ENCODE data around the gene PCNP.
"Not testable (repeated sequence)": the region's sequence is repeated elsewhere in the genome, so short reads cannot be mapped to it uniquely, and the experiment has no call there.

PCNP gene

DNA sequence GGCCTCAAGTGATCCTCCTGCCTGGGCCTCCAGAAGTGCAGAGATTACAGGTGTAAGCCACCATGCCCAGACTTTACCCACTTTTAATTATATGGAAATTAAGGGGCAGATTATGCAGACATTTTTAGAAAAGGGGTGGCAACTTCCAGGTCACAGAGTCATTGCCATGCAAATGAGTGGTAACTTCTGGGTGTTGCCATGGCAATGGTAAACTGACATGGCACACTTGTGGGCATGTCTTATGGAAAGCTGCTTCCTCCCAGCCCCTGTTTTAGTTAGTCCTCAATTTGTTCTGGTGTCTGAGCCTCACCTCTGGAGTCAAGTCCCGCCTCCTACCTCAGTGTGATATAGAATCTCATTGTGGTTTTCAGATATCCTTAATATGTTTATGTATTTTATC, 49.7 kb downstream of the PCNP start:
- H3K27me3 ChIP-seq (ENCODE audit: insufficient read depth, low read depth, severe bottlenecking): no peaks in the 10 kb centered on the region
- H3K9me3 ChIP-seq (ENCODE audit: severe bottlenecking): no peaks in the 10 kb centered on the region
- no peak overlapping the region for H3K27ac ChIP-seq
- TF ChIP-seq, protein P1, sequence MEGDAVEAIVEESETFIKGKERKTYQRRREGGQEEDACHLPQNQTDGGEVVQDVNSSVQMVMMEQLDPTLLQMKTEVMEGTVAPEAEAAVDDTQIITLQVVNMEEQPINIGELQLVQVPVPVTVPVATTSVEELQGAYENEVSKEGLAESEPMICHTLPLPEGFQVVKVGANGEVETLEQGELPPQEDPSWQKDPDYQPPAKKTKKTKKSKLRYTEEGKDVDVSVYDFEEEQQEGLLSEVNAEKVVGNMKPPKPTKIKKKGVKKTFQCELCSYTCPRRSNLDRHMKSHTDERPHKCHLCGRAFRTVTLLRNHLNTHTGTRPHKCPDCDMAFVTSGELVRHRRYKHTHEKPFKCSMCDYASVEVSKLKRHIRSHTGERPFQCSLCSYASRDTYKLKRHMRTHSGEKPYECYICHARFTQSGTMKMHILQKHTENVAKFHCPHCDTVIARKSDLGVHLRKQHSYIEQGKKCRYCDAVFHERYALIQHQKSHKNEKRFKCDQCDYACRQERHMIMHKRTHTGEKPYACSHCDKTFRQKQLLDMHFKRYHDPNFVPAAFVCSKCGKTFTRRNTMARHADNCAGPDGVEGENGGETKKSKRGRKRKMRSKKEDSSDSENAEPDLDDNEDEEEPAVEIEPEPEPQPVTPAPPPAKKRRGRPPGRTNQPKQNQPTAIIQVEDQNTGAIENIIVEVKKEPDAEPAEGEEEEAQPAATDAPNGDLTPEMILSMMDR (IDR thresholded peaks at IDR 0.05; ENCODE audit: low read depth, low read length): no peak
- H3K36me3 ChIP-seq: no peaks in the 10 kb centered on the region
- H3K4me3 ChIP-seq (ENCODE audit: low read depth, low read length): no peak overlapping the region
- no peak for DNase-seq

DNA sequence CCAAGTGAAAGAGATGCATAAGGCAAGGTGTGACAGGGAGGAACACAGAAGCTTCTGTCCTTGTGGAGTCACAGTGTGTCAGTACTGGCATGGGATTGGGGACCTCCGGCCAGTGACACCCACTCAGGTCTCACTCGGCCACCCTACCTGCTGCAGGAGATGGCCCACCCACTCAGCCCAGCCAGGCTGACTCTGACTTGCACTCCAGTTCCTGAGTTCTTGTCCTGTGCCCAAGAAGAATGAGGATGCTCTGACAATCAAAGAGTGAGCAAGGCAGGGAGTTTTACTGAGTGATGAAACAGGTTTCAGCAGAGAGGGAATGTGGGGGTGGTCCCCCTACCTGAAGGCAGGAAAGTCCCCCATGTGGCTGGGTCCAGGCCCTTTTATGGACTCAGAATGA, 50.9 kb downstream of the PCNP start:
- TF ChIP-seq, protein P1 (IDR thresholded peaks at IDR 0.05; ENCODE audit: low read depth, low read length): no peak
- Histone ChIP-seq H3K4me3 (ENCODE audit: low read depth, low read length) (no peak overlapping the region), H3K27me3 (ENCODE audit: insufficient read depth, low read depth, severe bottlenecking) (no peaks in the 10 kb centered on the region), H3K27ac (no peak overlapping the region), H3K36me3 (no peaks in the 10 kb centered on the region), H3K9me3 (ENCODE audit: severe bottlenecking) (no peaks in the 10 kb centered on the region)
- no peak for DNase-seq

DNA sequence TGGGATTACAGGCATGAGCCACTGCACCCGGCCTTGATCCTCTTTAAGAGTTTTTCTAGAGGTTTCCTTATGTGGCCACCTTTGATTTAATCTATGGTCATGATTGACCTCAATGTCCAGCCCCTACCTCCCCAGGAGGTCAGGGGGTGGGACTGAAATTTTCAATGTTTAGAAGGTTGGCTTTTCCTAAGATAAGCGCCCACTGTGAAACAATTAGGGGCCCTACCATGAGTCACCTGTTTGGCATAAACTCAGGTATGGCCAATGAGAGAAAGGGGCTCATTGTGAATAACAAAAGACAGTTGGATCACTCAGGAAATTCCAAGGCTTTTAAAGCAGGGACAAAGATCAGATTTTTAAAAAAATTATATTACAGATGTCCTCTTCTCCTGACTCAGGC, 51.9 kb downstream of the PCNP start:
- no peaks in the 10 kb centered on the region for H3K36me3 ChIP-seq
- H3K27ac ChIP-seq: no peak overlapping the region
- H3K27me3 ChIP-seq (ENCODE audit: insufficient read depth, low read depth, severe bottlenecking): no peaks in the 10 kb centered on the region
- no peak for DNase-seq
- TF ChIP-seq, protein P1 (IDR thresholded peaks at IDR 0.05; ENCODE audit: low read depth, low read length): no peak
- H3K4me3 ChIP-seq (ENCODE audit: low read depth, low read length): no peak overlapping the region
- no peaks in the 10 kb centered on the region for H3K9me3 ChIP-seq (ENCODE audit: severe bottlenecking)

DNA sequence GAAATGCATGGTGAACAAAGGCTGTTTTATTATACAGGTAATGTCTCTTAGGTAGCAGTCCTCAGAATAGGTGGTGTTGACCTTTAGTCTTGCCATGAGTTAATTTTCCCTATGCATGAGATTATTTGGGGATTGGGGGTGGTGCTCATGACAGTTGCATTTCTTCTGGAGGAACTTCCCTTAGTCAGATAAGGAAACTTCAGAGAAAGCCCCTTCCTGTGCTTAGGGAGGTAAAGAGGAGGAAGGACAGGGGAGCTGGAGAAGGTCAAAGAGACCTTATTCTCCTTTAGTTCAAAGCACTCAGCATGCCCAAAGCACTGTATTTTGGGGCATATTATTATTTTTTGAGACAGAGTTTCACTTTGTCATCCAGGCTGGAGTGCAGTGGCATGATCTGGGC, 55.2 kb downstream of the PCNP start:
- DNase-seq: no peak
- Histone ChIP-seq H3K36me3 (no peaks in the 10 kb centered on the region), H3K27me3 (ENCODE audit: insufficient read depth, low read depth, severe bottlenecking) (no peaks in the 10 kb centered on the region), H3K27ac (no peak overlapping the region), H3K9me3 (ENCODE audit: severe bottlenecking) (no peaks in the 10 kb centered on the region), H3K4me3 (ENCODE audit: low read depth, low read length) (no peak overlapping the region)
- TF ChIP-seq, protein P1 (IDR thresholded peaks at IDR 0.05; ENCODE audit: low read depth, low read length): no peak

DNA sequence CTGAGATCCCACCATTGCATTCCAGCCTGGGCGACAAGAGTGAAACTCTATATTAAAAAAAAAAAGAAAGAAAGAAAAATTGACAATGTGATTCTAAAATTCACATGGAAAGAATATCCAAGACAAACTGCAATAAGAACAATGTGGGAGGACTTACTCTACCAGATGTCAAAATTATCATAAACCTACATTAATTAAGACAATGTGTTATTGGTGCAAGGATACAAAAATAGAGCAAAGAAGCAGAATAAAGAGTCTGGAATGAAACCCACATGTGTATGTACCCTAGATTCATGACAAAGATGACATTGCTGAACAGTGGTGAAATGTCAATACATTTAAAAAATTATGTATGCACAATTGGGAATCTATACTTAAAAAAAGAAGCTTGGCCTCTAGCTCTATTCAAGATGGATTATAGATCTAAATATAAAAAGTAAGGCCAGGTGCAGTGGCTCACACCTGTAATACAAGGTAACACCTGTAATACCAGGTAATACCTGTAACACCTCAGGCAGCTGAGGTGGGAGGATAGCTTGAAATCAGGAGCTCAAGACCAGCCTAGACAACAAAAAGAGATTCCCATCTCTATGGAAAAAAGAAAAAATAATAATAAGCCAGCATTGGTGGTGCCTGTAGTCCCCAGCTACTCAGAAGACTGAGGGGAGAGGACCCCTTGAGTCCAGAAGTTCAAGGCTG, 57.3 kb downstream of the PCNP start:
- H3K27ac ChIP-seq: no peak overlapping the region
- H3K9me3 ChIP-seq (ENCODE audit: severe bottlenecking): no peaks in the 10 kb centered on the region
- H3K27me3 ChIP-seq (ENCODE audit: insufficient read depth, low read depth, severe bottlenecking): no peaks in the 10 kb centered on the region
- DNase-seq: no peak
- no peak overlapping the region for H3K4me3 ChIP-seq (ENCODE audit: low read depth, low read length)
- no peaks in the 10 kb centered on the region for H3K36me3 ChIP-seq
- TF ChIP-seq, protein P1 (IDR thresholded peaks at IDR 0.05; ENCODE audit: low read depth, low read length): no peak

DNA sequence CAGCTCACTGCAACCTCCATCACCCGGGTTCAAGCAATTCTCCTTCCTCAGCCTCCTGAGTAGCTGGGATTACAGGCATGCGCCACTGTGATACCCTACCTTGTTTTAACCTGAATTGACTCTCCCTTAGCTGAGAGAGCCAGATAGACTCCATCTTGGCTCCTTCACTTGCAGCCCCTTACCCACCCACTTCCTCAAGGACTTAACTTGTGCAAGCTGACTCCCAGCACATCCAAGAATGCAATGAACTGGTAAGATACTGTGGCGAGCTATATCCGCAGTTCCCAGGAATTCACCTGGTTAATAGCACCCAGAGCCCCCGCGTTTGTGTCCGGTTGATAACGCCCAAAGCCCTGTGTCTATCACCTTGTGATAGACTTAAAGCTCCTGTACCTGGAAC, 58.0 kb downstream of the PCNP start:
- H3K9me3 ChIP-seq (ENCODE audit: severe bottlenecking); H3K4me3 ChIP-seq (ENCODE audit: low read depth, low read length); H3K27me3 ChIP-seq (ENCODE audit: insufficient read depth, low read depth, severe bottlenecking); H3K27ac ChIP-seq; DNase-seq; H3K36me3 ChIP-seq: not testable (repeated sequence)

Data from WERI-Rb-1 (cell line).